ENCODE data around the gene CYP2C8. TPM values are rescaled to one million over a fixed set of nuclear protein-coding genes. Genes with fewer than 3 reads are reported as not detected.

Gene CYP2C8
- polyA plus RNA-seq, 1 donor from 2014 or later: not detected

DNA sequence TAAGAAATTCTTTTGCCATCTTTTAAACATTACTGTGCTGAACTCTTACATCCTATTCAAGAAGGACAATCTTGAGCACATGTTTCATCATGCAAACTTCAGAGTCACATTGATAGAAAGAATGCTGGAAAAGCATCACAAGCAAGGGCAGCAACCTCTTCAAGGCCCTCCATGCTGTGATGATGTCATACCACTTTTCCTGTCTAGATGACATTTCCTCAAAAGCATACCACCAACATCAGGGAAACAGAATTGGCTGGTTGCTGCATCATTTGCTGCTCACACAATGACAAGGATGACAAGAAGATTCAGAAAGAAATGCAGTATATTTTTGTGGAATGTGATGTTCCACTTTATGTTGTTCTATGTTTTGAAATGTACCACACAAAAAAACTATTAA, 37.6 kb downstream of the CYP2C8 start:
- peaks cover 7% of the 10 kb centered on the region for H3K27me3 Mint-ChIP-seq
- H3K27ac Mint-ChIP-seq: no peak overlapping the region
- peaks cover 0 to 3% (median 0%) of the 10 kb centered on the region in 3 donors for H3K9me3 Mint-ChIP-seq
- H3K4me3 Mint-ChIP-seq: no peak overlapping the region
- H3K4me1 Mint-ChIP-seq: no peaks in the 10 kb centered on the region
- H3K36me3 Mint-ChIP-seq: peaks cover 1% of the 10 kb centered on the region

- H3K4me3 Mint-ChIP-seq: no peak overlapping the region
- no peak overlapping the region for H3K27ac Mint-ChIP-seq
- H3K9me3 Mint-ChIP-seq: peaks cover 0 to 4% (median 3%) of the 10 kb centered on the region in 3 donors
- no peaks in the 10 kb centered on the region for H3K4me1 Mint-ChIP-seq
- peaks cover 11% of the 10 kb centered on the region for H3K27me3 Mint-ChIP-seq
- H3K36me3 Mint-ChIP-seq: peaks cover 3% of the 10 kb centered on the region
These were observed 42.8 kb downstream of the CYP2C8 start for GRCh38 chr10:95026461-95026860.

GRCh38 chr10:94997741-94998174, 71.5 kb downstream of the CYP2C8 start:
- Mint-ChIP-seq H3K4me3 (no peak overlapping the region), H3K27ac (no peak overlapping the region)

DNA sequence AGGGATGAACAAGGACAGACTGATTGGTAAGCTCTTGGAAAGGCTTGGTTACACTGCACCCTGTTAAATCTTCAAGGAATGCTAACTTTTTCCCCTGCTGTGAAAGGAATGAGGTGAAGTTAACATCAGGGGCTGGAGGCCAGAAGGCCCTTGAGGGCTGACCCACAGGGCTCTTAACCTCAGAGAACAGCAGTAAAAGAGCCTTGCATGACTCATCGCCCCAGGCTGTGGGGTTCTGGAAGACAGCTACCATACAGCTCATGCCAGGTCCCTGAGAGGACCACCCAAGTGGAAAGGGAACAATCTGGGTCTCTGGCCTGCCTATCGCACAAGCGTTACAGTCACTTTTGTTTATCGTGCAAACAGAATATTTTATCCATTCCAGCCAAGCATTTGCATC, 76.5 kb downstream of the CYP2C8 start:
- H3K4me1 Mint-ChIP-seq: no peaks in the 10 kb centered on the region

More at GRCh38 chr10:94997741-94998174, 71.5 kb downstream of the CYP2C8 start:
- Mint-ChIP-seq H3K36me3 (no peaks in the 10 kb centered on the region), H3K9me3 (peaks cover 0 to 4% (median 2%) of the 10 kb centered on the region in 3 donors), H3K4me1 (peaks cover 0 to 4% (median 0%) of the 10 kb centered on the region in 3 donors), H3K27me3 (peaks cover 8% of the 10 kb centered on the region)

GRCh38 chr10:94991243-94991888, 77.9 kb downstream of the CYP2C8 start:
- Mint-ChIP-seq H3K27me3 (peaks cover 4% of the 10 kb centered on the region), H3K36me3 (no peaks in the 10 kb centered on the region), H3K4me3 (no peak overlapping the region), H3K9me3 (peaks cover 11 to 20% (median 13%) of the 10 kb centered on the region in 3 donors), H3K27ac (no peak overlapping the region), H3K4me1 (no peaks in the 10 kb centered on the region)

More for the DNA sequence above, 76.5 kb downstream of the CYP2C8 start:
- Mint-ChIP-seq H3K27me3 (peaks cover 2% of the 10 kb centered on the region), H3K27ac (no peak overlapping the region), H3K4me3 (no peak overlapping the region), H3K36me3 (no peaks in the 10 kb centered on the region), H3K9me3 (peaks cover 10 to 20% (median 11%) of the 10 kb centered on the region in 3 donors)

- no peaks in the 10 kb centered on the region for H3K4me1 Mint-ChIP-seq
- no peaks in the 10 kb centered on the region for H3K36me3 Mint-ChIP-seq
- H3K9me3 Mint-ChIP-seq: peaks cover 11 to 20% (median 13%) of the 10 kb centered on the region in 3 donors
- H3K27ac Mint-ChIP-seq: no peak overlapping the region
- H3K27me3 Mint-ChIP-seq: peaks cover 6% of the 10 kb centered on the region
- no peak overlapping the region for H3K4me3 Mint-ChIP-seq
These were observed 80.1 kb downstream of the CYP2C8 start for GRCh38 chr10:94989192-94989591.

Other genes starting within 250 kb of the CYP2C8 start
- not detected for gene CYP2C9, start 130.8 kb downstream of the CYP2C8 start, polyA plus RNA-seq
- gene ACSM6, start 124.7 kb upstream of the CYP2C8 start, polyA plus RNA-seq: not detected
- 357 TPM for gene PDLIM1, start 221.5 kb upstream of the CYP2C8 start, polyA plus RNA-seq

Measured in IgD-negative memory B cell (primary cell).